B cell (primary cell): ENCODE results near the gene MTUS2. TPM values are rescaled to one million over a fixed set of nuclear protein-coding genes. Genes with fewer than 3 reads are reported as not detected.

Experiments
- ATAC-seq: fragments of 200-7000 bp; cut with Tn5 transposase; one replicate; pipeline ENCODE4 v1.10.0; 2021; ENCODE audit warnings: low read depth, mild to moderate bottlenecking, moderate number of reproducible peaks, moderate library complexity
- CTCF ChIA-PET: fragments of 350-600 bp; sonication (Branson Sonifier 250); formaldehyde crosslinking; loops from one replicate; lab custom pipeline; 2021; ENCODE audit warnings: antibody characterized with exemption, inconsistent platforms; lab: Charles Lee
- POLR2A ChIA-PET: fragments of 350-600 bp; sonication (Branson Sonifier 250); formaldehyde crosslinking; loops from one replicate; lab custom pipeline; 2021; ENCODE audit warnings: antibody characterized with exemption; lab: Charles Lee
- DNase-seq: peaks from one replicate; pipeline ENCODE4 v3.0.0; 2013
- H2AFZ ChIP-seq: 2 replicates; pipeline ENCODE4 v1.6.1; 2012; ENCODE audit warnings: mild to moderate bottlenecking, low read depth, low read length; ENCODE audit not compliant: insufficient read depth, poor library complexity, severe bottlenecking
- H3K27ac ChIP-seq, 2 donors: 1 replicate in 1 of 2; 2 replicates in 1 of 2; pipeline ENCODE4 v1.5.1; 2012 to 2013; ENCODE audit warnings: low read length in 2 of 2, mild to moderate bottlenecking in 2 of 2, moderate library complexity in 1 of 2
- H3K27me3 ChIP-seq, 4 experiments: fragments of 200-600 bp in 1 of 4; sonication (generic) in 1 of 4; replicated peaks in 1 of 4; 1 replicate in 2 of 4; 2 replicates in 2 of 4; pipeline versions ENCODE4 v1.6.1 to v1.7.0; 2013 to 2016; ENCODE audit warnings: low read length in 3 of 4, mild to moderate bottlenecking in 2 of 4, mixed read lengths in 1 of 4, moderate library complexity in 1 of 4; ENCODE audit not compliant: insufficient read depth in 4 of 4, control insufficient read depth in 3 of 4; ENCODE audit errors: control extremely low read depth in 1 of 4
- H3K36me3 ChIP-seq, 2 experiments: replicated peaks in 1 of 2; 1 replicate in 1 of 2; 2 replicates in 1 of 2; pipeline versions ENCODE4 v1.6.1 to v1.7.1; 2013; ENCODE audit warnings: low read length in 1 of 2; ENCODE audit not compliant: insufficient read depth in 2 of 2, control insufficient read depth in 1 of 2; ENCODE audit errors: control extremely low read depth in 1 of 2, extremely low read depth in 1 of 2
- H3K4me1 ChIP-seq, 2 donors: fragments of 200-600 bp in 1 of 2; sonication (generic) in 1 of 2; 1 replicate in 1 of 2; 2 replicates in 1 of 2; pipeline versions ENCODE4 v1.5.1 to v1.6.1; 2013 to 2017; ENCODE audit warnings: low read length in 2 of 2; ENCODE audit not compliant: control insufficient read depth in 2 of 2, insufficient read depth in 2 of 2
- H3K4me2 ChIP-seq: replicated peaks from 2 replicates; pipeline ENCODE3; 2012; ENCODE audit warnings: mild to moderate bottlenecking, low read depth, low read length; ENCODE audit not compliant: poor library complexity, severe bottlenecking
- H3K4me3 ChIP-seq, 5 experiments: fragments of 200-600 bp in 1 of 5; sonication (generic) in 1 of 5; 1 replicate in 3 of 5; 2 replicates in 2 of 5; pipeline versions ENCODE4 v1.5.1 to v1.7.0; 2011 to 2016; ENCODE audit warnings: low read length in 4 of 5, mild to moderate bottlenecking in 4 of 5, low read depth in 2 of 5, control low read depth in 1 of 5, moderate library complexity in 1 of 5; ENCODE audit not compliant: insufficient read depth in 1 of 5; ENCODE audit errors: control extremely low read depth in 1 of 5, extremely low read depth in 1 of 5
- H3K79me2 ChIP-seq: fragments of 200-600 bp; sonication (generic); one replicate; pipeline ENCODE4 v1.6.0; 2016; ENCODE audit warnings: low read length; ENCODE audit not compliant: control insufficient read depth, insufficient read depth
- H3K9ac ChIP-seq: fragments of 200-600 bp; sonication (generic); 2 replicates; pipeline ENCODE4 v1.6.1; 2017; ENCODE audit warnings: mild to moderate bottlenecking, low read length, moderate library complexity
- H3K9me3 ChIP-seq, 3 donors: one replicate each; pipeline versions ENCODE4 v1.6.1 to v1.7.1; 2013; ENCODE audit warnings: low read length in 2 of 3; ENCODE audit not compliant: control insufficient read depth in 2 of 3, insufficient read depth in 1 of 3; ENCODE audit errors: control extremely low read depth in 1 of 3
- H4K20me1 ChIP-seq: 2 replicates; pipeline ENCODE4 v1.6.0; 2012; ENCODE audit warnings: mild to moderate bottlenecking, low read length; ENCODE audit not compliant: insufficient read depth, control insufficient read depth, poor library complexity, severe bottlenecking
- H3K27ac Mint-ChIP-seq: one replicate; pipeline ENCODE4 v1.8.0; 2021; ENCODE audit warnings: mixed read lengths
- H3K27me3 Mint-ChIP-seq: one replicate; pipeline ENCODE4 v1.8.0; 2021; ENCODE audit warnings: mixed read lengths
- H3K4me1 Mint-ChIP-seq: one replicate; pipeline ENCODE4 v1.8.0; 2021; ENCODE audit warnings: mixed read lengths
- H3K4me3 Mint-ChIP-seq: one replicate; pipeline ENCODE4 v1.8.0; 2021; ENCODE audit warnings: mixed read lengths
- H3K9me3 Mint-ChIP-seq: one replicate; pipeline ENCODE4 v1.8.0; 2022; ENCODE audit warnings: mixed read lengths; ENCODE audit not compliant: insufficient read depth
- CTCF ChIP-seq: fragments of 200-600 bp; IDR thresholded peaks from one replicate; pipeline ENCODE4 v1.8.0; 2022; ENCODE audit warnings: antibody characterized with exemption, mild to moderate bottlenecking
- EZH2 ChIP-seq: IDR thresholded peaks from 2 replicates; pipeline ENCODE4 v1.6.1; 2012; ENCODE audit warnings: borderline replicate concordance, low read depth, mild to moderate bottlenecking, moderate library complexity, low read length; ENCODE audit not compliant: insufficient read depth, poor library complexity, severe bottlenecking
- WGBS: methylation state at CpG from one replicate; pipeline ENCODE4 v1.1.5; 2013; ENCODE audit warnings: missing lambda C conversion rate; ENCODE audit not compliant: insufficient coverage; 5-methylcytosine and 5-hydroxymethylcytosine counted together
- intact Hi-C: fragments of 100-400 bp; cut with micrococcal nuclease; formaldehyde crosslinking; loops from one replicate; pipeline ENCODE4 v1.10.0; 2022
- polyA plus RNA-seq: library from polyadenylated mRNA; depleted of rRNA; stranded (reverse); fragments of >200 nt; gene quantifications from 2 replicates; pipeline ENCODE4 v1.2.3, GENCODE V29; 2012
- total RNA-seq, 2 donors: library from RNA; stranded (reverse); fragments of 120-200 nt in 1 of 2; gene quantifications; 1 replicate in 1 of 2; 2 replicates in 1 of 2; pipeline versions ENCODE4 v1.2.3 to v1.2.4, GENCODE V29; 2013 to 2022

MTUS2 gene
- total and polyA plus RNA-seq, 2 donors (not counting 1 experiment from before 2014, with no cell fraction given): 0.12 TPM; not detected in 1

- H3K4me3 ChIP-seq: no peak overlapping the region
- POLR2A ChIA-PET: no interaction called here
These were observed 707.4 kb downstream of the MTUS2 start for GRCh38 chr13:29527511-29527910.

DNA sequence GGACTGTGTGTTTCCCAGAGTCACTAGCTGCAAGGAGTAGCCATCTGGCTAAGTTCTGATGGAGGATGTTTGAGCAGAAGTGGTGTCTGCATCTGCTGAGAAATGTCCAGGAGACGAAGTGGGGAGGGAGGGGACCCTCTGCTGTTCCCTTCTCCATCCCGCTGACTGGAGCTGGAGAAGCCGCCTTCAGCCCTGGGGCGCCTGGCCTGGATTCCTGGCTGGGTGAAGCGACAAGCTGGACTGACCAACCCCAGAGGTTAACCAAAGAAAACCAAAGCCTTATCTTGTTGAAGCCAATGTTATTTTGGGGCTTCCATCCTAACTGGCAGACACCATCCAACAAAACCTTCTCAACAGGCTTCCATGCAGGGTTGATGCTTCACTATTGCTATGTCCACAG, 707.8 kb downstream of the MTUS2 start:
- no peak overlapping the region for H3K27ac Mint-ChIP-seq
- ATAC-seq: no peak
- H2AFZ ChIP-seq: no peak overlapping the region
- no peaks in the 10 kb centered on the region for H3K79me2 ChIP-seq
- H3K9me3 ChIP-seq: no peaks in the 10 kb centered on the region
- no peaks in the 10 kb centered on the region for H3K27me3 ChIP-seq
- no peaks in the 10 kb centered on the region for H3K9me3 Mint-ChIP-seq
- ChIA-PET CTCF (interaction anchor here (0.6 to 1.0 kb wide), 3 partner anchors 20 to 55 kb away, joined by 3 to 6 read pairs (median 3); no protein-coding TSS in a partner anchor), POLR2A (no interaction called here)
- DNase-seq: no peak
- H3K36me3 ChIP-seq: peaks cover 0 to 56% of the 10 kb centered on the region in 2 experiments
- H4K20me1 ChIP-seq: no peaks in the 10 kb centered on the region
- no peaks in the 10 kb centered on the region for H3K4me1 ChIP-seq
- no peak overlapping the region for H3K4me3 ChIP-seq
- H3K4me3 Mint-ChIP-seq: no peak overlapping the region
- no peaks in the 10 kb centered on the region for H3K4me1 Mint-ChIP-seq
- no peaks in the 10 kb centered on the region for H3K27me3 Mint-ChIP-seq
- intact Hi-C loops: no loop called here
- H3K27ac ChIP-seq: no peak overlapping the region
- no peak overlapping the region for H3K9ac ChIP-seq
- no peak overlapping the region for H3K4me2 ChIP-seq
- WGBS: 92% methylated on average over 4 of the region's 5 CpGs
- TF ChIP-seq EZH2: no peak
- TF ChIP-seq CTCF: no peak

More at GRCh38 chr13:29527511-29527910, 707.4 kb downstream of the MTUS2 start:
- Histone ChIP-seq H4K20me1 (no peaks in the 10 kb centered on the region), H3K4me2 (no peak overlapping the region), H2AFZ (no peak overlapping the region), H3K36me3 (peaks cover 0 to 55% of the 10 kb centered on the region in 2 experiments), H3K79me2 (no peaks in the 10 kb centered on the region), H3K9me3 (no peaks in the 10 kb centered on the region), H3K9ac (no peak overlapping the region), H3K27ac (no peak overlapping the region), H3K4me1 (no peaks in the 10 kb centered on the region), H3K27me3 (no peaks in the 10 kb centered on the region)
- Mint-ChIP-seq H3K4me1 (no peaks in the 10 kb centered on the region), H3K27me3 (no peaks in the 10 kb centered on the region), H3K4me3 (no peak overlapping the region), H3K27ac (no peak overlapping the region), H3K9me3 (no peaks in the 10 kb centered on the region)
- TF ChIP-seq EZH2 (no peak), CTCF (no peak)
- DNase-seq: no peak
- ATAC-seq: no peak
- intact Hi-C loops: no loop called here
- CTCF ChIA-PET: interaction anchor here (1.0 kb wide), 1 partner anchor 20 kb away, joined by 6 read pairs; no protein-coding TSS in a partner anchor
- WGBS: 79% methylated on average over 6 of the region's 8 CpGs
